HG02973 (cell line): ENCODE data around the gene LYL1.

Source experiments
- ATAC-seq: cut with Tn5 transposase; IDR thresholded peaks from one replicate; pipeline ENCODE4 v1.9.1; 2021; ENCODE audit warnings: moderate library complexity; ENCODE audit not compliant: unreplicated experiment

Gene LYL1

GRCh38 chr19:13078381-13078780, 24.3 kb downstream of the LYL1 start:
- no peak for ATAC-seq

- ATAC-seq = no peak
These were observed 25.4 kb downstream of the LYL1 start for GRCh38 chr19:13077240-13077639.

DNA sequence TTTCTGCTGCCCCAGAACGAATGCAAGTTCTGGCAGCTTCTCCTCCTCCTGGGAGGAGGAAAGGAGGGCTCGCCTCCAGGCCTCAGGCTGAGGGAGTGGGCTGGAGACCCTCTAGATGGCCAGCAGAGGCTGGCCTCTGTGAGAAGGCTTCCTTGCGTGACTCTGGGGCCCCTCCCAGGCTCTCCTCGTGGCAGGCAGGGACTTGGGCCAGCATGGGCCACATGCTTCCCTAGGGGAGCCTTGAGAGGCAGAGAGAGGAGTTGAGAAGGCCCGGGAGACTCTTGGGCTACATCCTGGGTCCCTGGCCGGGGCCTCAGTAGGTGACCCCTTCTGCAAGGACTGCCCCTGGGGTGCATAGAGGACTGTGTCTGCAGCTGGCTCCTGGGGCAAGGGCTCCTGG, 25.9 kb downstream of the LYL1 start:
- ATAC-seq = no peak

- no peak for ATAC-seq
These were observed 26.3 kb downstream of the LYL1 start for GRCh38 chr19:13076320-13076719.

DNA sequence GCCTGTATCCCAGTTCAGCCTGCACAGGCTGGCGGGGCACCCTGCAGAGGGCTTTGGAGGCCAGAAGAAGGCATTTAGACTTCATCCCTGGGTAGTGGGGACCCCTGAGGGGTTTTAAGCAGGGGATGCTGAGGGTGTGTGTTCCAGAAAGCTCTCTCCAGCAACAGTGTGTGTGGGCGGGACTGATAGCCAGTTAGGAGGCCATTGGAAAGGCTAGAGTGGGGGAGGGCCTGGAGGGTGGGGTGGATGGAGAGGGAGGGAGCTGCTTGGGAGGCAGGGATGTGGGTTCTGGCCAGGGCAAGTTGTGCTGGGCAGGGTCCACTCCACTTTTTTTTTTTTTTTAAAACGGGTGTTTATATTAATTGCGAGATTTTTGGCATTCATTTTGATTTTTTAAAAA, 28.3 kb downstream of the LYL1 start:
- no peak for ATAC-seq

- ATAC-seq = no peak
These were observed 29.4 kb downstream of the LYL1 start for GRCh38 chr19:13073263-13073662.

- no peak for ATAC-seq
These were observed 30.3 kb downstream of the LYL1 start for GRCh38 chr19:13072188-13072908.

DNA sequence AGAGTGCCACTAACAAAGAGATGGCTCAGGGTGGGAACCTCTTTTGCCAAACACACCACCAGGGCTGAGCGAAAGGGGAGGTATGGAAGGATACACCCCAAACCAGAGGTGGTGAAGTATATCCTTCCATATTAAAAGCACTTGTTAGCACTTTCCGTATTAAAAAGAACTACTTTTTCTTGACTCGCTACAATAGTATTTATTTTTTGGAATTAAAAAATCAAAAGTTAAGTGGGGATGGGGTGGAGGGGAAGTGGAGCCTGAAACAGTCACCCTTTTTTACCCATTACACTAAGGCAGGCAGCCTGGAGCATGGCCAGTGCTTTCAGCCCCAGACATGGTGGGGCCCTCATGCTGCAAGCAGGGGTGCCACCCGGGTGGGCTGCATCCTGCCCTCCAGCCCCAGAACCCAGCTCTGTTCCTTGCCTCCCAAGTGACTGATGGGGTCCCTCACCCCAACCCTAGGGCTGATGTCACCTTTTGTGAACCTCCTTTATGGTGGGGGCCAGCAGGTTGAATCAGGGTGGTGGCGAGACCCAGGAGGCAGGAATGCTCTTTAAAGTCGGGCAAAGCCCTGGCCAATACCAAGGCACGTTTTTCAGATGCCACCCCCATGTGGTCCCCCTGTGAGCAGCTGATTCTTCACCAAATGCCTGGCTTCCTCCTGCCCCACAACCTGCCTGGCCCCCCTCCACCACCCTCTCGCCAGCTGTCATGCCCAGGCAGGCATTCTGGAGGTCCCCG, 31.0 kb downstream of the LYL1 start:
- no peak for ATAC-seq

DNA sequence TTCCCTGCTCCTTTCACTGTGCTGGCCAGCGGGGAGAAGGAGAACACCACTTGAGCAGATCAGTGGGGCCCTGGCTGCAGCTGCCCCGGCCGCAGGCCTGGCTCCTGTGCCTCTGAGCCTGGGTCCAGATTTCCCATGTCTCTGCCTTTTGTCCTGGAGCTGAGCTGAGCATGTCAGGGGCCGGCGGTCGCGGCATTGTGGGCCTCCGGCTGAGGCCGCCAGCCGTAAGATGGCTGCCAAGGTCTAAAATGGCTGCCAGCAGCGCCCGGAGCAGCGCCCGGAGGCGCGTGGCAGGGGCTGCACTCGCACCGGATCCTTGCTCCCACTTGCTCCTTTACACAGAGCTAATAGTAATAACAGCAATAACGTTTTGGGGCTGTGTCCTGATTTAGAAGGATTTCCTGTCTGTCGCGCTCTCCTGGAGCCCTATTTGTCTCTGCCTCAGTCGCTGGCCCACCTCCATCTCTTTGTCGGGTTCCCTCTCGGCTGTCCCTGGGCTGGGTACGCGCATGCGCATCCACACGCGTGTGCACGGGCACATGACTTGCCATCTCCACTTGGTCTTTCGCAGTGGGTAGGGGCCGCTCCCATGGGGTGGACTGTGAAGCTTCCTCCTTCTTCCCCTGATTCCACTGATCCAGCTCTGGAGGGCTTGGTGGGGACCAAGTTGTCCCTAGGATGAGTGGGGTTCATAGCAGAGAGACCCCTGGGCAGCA, 32.1 kb downstream of the LYL1 start:
- ATAC-seq = no peak

GRCh38 chr19:13069415-13070359, 33.0 kb downstream of the LYL1 start:
- ATAC-seq = no peak

GRCh38 chr19:13068085-13068846, 34.4 kb downstream of the LYL1 start:
- no peak for ATAC-seq

DNA sequence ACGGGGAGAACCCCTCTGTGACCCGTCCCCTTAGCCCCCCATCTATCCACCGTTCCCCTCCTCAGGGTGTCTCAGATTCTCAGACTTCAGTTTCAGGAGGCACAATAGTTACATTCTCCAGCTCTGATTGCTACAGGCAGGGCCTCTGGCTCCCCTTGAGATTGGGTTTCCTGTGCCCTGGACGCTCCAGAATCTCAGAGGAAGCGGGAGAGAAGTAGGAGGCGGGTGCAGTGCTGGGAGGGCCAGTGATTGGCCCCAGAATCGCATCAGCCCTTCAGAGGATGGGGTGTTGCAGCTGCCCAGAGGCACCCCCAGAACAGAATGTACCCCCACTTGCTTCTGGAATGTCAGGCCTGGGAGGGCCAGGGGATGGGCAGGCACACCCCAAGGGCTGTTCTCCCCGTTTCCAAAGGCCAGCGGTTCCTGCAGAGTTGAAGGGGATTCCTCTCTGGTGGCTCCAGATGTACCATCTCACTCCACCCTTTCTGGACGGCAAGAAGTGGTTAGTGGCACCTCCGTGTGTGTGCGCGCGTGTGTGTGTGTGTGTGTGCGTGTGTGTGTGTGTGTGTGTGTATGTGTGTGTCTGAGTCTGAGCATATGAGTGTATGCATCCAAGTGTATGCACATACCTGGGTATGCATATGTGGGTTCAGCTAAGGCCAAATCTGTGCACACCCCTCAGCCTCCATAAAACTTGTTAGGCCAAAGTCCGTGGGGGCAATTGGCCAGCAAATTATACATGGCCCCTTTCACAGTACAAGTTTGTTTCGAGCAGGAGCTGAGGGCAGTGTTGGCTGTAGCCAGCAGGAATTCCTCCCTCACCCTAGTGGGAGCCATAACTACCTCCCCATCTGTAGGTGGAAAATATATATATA, 35.5 kb downstream of the LYL1 start:
- no peak for ATAC-seq

- no peak for ATAC-seq
These were observed 36.4 kb downstream of the LYL1 start for GRCh38 chr19:13066226-13066625.

DNA sequence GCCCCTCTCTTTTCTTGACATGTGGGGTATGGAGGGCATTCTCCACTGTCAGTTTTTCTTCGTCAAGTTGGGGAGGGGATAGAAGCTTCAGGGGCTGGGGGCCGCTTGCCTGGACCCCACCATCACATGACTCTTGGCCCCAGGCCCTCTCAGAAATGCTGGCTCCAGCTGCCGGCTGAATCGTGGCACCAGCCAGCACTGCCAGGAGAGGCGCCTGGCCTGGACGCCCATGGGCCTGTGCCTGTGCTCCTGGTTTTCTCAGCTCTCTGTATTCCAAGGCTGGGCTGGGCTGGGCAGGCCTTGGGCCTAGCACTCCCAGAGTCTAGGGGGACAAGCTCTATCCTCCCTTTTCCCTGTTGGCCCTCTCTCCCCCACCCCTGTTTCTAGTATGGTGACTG, 38.6 kb downstream of the LYL1 start:
- ATAC-seq = no peak

GRCh38 chr19:13063461-13064091, 39.1 kb downstream of the LYL1 start:
- ATAC-seq = no peak

DNA sequence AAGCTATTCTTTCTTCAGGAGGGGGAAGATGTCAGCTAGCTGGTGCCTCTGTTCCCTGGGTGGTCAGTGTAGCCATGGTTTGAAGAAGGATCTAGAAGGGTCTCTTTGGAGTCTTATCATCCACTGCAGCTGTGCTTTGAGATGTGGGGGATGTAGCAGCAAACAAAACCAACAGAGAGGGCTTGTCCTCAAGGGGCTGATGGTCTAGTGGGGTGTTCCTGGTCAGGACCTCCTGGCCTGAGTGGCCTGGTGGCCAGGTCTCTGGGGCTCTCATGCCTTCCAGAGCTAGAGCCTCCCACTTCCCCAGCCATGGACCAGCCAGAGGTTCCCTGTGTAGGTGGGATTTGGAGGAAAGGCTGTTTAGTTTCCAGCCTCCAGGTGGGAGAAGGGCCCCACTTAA, 40.3 kb downstream of the LYL1 start:
- ATAC-seq = no peak

GRCh38 chr19:13060964-13061927, 41.4 kb downstream of the LYL1 start:
- ATAC-seq = no peak
